GM12874 (cell line): Measurements from ENCODE around the gene CDT1.

Experiments
- TF ChIP-seq, protein P1 (sequence below): IDR thresholded peaks from 2 replicates; pipeline ENCODE4 v1.5.1; 2011; ENCODE audit warnings: low read depth, mild to moderate bottlenecking, control low read depth, low read length, moderate library complexity; ENCODE audit not compliant: insufficient read depth

The CDT1 gene

DNA sequence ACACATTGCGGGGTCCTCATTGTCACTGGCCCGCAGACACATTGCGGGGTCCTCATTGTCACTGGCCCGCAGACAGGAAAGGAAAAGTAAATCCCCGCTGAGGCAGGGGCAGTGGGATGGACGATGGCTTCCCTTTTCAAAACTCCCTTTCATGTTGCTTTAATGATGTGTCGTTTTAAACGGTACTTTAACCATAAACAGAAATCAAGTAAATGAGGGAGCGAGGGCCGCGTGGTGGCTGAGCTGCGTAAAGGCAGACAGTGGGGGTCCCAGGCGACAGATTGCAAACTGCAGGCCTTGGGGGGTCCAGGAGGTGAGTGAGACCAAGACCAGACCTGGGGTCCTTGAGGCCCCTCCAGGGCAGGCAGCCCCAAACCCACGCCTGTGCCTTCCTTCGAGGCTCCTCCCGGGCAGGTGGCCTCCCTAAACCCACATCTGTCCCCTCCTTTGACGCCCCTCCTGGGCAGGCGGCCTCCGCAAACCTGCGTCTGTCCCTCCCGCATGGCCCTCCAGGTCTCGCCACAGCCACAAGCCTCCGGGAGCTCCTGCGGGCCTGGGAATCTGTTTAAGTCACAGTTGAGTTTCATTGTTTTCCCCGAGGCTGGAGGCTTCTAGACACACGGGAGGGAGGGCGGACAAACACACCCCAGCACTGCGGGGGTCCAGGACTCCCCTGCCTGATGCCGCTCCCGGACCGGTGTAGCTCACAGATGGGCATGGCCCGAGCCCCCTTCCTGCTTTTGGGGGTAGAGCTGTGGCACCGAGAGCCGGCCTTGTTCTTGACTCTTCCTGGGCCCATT, 25.9 kb upstream of the CDT1 start:
- TF ChIP-seq, protein P1, sequence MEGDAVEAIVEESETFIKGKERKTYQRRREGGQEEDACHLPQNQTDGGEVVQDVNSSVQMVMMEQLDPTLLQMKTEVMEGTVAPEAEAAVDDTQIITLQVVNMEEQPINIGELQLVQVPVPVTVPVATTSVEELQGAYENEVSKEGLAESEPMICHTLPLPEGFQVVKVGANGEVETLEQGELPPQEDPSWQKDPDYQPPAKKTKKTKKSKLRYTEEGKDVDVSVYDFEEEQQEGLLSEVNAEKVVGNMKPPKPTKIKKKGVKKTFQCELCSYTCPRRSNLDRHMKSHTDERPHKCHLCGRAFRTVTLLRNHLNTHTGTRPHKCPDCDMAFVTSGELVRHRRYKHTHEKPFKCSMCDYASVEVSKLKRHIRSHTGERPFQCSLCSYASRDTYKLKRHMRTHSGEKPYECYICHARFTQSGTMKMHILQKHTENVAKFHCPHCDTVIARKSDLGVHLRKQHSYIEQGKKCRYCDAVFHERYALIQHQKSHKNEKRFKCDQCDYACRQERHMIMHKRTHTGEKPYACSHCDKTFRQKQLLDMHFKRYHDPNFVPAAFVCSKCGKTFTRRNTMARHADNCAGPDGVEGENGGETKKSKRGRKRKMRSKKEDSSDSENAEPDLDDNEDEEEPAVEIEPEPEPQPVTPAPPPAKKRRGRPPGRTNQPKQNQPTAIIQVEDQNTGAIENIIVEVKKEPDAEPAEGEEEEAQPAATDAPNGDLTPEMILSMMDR: no peak

DNA sequence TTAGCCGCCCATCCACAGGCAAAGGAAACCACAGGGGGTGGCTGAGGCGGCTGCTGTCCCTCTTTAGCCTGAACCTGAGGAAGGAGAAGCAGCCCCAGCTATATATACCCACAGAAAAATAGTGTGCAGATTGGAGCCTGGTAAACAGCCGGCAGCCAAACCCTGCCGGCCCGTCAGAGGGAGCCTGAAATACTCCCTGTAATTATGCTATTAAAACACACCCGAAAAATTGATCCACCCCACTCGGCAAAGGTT, 25.4 kb upstream of the CDT1 start:
- TF ChIP-seq, protein P1: no peak

DNA sequence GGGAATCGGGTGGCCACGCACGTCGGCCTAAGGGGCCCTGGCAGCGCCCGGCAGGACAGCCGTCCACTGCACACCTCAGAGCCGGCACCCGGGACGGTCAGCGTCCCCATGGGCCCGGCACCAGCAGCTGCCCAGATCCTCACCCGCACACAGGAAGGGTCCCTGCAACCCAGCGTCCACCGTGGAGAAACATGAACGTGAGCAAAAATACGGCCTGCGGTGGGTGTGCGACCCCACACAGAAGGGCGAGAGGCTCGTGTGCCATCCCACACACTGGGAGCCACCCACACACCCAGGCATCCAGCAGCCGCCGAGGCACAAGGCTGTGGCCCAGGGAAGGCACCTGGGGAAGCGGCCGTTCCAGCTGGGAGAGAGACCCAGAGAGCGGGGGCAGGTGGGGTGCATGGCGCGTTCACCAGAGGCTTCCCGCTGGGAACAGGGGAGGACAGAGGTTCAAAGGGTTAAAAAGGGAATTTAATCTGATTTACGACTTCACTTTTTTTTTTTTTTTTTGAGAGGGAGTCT, 25.0 kb upstream of the CDT1 start:
- TF ChIP-seq, protein P1: no peak

DNA sequence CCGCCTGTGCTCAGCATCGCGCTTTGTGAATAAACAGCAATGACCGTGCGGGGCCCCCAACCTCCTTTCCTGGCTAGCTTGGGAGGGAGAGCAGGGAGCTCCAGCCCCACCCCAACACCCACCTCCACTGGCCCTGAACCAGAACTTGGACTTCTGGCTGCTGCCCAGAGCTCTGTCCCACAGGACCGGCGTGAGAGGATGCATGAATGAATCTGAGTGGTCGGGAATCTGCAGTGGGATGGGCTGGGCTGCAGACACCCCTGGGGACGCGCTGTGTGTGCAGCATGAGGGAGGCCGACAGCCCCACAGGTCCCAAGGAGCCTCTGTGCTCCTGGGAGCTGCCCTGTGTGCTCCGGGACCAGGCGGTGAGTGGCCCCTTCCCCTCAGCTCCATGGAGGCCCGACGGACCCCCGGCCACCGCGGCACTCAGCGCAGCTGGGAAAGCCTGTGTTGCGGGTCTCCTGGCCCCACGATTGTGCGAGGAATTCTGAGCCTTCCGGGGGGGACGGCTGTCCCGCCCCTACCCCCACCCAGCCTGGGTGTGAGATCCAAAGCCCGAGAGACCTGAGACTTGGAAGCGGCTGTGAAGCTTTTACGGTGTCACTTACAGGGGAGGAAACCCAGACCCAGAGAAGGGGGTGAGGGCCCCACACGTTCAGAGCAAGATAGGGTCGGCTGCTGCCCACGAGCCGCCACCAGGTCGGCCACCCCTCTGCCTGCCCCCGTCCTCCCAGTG, 24.0 kb upstream of the CDT1 start:
- TF ChIP-seq, protein P1: no peak

DNA sequence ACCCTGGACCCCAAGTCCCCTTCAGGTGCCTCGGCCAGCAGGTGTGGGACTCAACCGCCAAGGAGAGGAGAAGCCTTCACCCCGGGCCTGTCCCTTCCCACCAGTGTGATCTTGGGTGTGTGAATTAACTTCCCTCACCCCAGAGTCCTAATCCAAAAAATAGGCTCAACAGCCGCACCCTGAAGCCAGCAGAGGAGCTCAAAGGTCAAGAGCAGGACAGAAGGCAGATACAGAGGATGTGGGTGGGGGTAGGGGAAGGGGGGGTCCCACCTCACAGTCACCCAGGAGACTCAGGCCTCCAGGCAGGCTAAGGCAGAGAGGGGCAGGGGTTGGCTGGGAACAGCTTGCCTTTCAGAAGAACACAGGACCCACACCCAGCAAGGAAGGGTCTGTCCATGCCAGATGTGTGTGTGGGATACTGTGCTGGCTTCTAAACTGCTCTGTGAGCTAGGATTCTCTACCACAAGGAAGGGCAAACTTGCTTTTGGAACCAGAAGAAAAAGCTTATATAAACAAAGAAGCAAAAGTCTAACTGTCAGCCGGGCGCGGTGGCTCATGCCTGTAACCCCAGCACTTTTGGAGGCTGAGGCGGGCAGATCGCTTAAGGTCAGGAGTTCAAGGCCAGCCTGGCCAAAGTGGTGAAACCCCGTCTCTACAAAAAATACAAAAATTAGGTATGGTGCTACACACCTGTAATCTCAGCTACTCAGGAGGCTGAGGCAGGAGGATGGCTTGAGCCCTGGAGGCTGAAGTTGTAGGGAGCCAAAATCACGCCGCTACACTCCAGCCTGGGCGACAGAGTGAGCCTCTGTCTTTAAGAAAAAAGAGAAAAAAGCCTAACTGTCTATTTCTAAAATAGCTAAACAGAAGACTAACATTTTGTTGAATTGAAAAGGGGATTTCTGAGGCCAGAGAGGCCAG, 23.2 kb upstream of the CDT1 start:
- TF ChIP-seq, protein P1: no peak

DNA sequence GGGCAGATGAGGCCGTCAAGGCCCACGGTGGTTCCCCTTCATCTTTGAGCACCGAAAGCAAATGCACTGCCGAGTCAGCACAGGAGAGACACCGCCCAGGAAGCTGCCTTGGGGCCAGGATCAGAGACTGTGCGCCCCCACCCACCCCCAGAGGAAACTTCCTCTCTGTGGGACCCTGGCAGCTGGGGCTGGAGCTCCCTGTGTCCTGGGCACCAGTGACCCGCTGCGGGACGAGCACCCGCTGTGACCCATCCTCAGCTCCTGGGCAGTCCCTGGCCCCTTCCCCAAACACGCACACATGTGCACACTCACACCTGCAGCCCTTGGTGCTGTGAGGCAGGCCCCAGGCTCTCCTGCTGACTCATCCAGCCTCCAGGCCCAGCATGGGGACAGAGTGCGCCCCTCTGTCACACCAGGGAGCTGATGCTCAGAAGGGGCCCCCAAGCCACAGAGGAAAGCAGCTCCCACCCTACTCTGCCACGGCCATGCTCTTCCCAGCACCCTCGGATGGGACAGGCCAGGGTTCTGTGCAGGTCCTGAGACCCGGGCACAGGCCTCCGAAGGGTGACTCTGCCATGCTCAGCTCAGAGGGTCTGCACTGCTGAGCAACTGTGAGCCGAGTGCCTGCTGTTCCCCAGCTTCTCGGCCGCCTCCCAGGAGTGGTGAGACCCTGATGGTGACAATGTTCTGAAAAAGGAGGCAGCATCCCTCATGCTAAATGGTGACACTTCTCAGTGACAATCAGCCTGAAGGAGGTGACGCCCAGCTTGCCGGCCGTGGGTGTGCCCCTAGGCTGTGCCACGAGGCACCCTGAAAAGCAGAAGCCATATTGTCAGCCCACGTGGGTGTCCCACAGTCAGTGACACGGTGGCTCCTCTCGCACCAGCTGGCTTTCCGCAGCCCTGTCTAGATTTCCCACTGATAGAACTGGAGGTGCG, 22.2 kb upstream of the CDT1 start:
- TF ChIP-seq, protein P1: no peak
